Dermis microvascular lymphatic vessel endothelial cell (primary cell): ENCODE measurements around the gene METTL21C. TPM values are rescaled to one million over a fixed set of nuclear protein-coding genes. Genes with fewer than 3 reads are reported as not detected.

Source experiments
- DNase-seq, 2 donors: peaks; one replicate each; pipeline versions ENCODE4 v3.0.0 to v3.0.0-alpha.2; 2010; ENCODE audit warnings: low read depth in 2 of 2
- total RNA-seq: library from RNA; depleted of rRNA; stranded (reverse); fragments of >200 nt; gene quantifications from 2 replicates; pipeline ENCODE4 v1.2.1, GENCODE V29; 2014

METTL21C gene
- total RNA-seq, 1 donor from 2014 or later: not detected

DNA sequence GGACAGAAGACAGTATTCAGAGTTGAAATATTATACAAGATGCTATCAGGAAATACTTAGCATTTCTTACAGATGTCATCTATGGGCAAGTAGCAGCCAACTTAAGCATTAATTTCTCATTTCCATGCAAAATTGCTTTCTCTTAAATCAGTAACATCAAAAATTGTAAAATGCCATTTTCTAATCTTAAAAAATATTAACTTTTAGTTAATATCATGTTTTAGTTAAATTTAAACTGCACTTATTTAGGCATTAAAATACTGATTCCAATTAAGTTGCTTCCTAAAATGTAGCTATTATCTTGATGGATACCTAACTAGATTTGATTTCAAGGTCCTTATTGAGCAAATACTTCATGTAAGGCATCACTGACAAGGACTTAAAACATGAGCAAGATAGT, 27.8 kb downstream of the METTL21C start:
- DNase-seq: no peak

DNA sequence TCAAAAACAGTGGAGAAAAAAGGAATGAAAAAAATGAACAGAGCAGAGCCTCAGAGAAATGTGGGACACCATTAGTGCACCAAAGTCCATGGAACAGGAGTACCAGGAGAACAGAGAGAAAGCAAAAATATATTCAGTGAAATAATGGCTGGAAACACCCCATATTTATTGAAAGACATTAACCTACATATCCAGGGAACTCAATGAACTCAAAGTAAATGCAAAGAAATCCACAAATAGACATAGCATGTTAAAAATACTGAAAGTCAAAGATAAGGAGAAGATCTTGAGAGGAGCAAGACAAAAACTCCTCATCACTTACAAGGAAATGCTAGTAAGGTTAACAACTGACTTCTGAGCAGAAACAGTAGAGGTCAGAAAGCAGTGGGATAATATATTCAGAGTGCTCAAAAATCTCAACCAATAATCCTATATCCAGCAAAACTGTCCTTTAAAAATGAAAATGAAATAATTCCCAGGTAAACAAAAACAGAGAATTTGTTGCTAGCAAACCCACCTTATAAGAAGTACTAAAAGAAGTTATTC, 35.6 kb downstream of the METTL21C start:
- DNase-seq: no peak

DNA sequence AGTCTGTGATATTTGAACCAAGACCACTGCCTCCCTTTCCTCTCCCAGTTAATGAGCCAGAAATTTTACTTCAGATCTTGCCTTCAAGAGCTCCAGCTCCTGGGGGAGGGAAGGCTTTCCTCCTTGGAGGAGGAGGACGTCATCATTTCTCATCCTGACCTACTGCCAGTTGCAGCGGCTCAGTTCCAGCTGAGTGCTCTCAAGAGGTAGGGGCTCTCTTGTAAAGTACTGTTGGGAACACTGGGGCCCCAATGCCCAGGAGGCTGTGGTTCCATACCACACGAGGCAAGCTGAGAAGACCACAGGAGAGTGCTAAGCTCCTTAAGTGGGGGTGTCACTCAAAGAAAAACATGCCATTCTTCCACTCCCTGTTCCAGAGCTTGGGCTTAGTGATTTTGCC, 36.2 kb downstream of the METTL21C start:
- no peak for DNase-seq

DNA sequence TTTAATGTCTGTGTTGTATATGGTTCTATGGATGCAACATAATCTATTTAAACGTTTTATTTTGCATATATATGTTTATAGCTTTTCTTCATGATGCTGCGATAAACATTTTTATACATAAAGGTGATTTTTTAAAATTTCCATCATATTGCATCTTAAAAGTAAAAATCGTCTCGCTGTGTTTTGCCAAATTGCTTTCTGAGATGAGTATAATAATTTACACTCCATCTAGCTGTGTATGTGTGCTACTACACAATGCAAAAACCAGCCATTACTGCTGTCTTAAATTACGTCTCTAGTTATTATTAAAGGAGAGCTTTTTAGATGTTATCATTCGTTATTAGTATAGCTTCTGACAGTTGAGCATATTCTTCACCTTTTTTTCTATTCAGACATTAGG, 37.2 kb downstream of the METTL21C start:
- no peak for DNase-seq

DNA sequence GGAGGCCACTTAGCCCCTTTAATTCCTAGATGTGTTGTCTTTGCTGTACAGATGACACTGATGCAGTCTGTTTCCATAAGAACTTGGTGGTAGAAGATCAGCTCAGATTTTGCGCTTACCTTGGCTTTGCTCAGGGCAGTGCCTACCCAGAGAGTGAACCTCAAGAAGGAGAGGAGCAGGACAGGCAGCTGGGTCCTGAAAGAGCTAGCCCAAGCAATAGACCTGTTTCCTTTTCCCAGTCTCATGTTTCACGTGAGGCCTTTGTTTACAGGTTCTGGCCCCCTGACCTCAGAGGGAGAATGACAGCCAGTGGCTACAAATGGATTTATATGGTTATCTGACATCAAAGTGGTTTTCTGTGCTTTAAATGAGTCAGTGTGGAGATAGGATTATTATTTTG, 40.1 kb downstream of the METTL21C start:
- peak in 1 of 2 donors; percentile 46 for DNase-seq

DNA sequence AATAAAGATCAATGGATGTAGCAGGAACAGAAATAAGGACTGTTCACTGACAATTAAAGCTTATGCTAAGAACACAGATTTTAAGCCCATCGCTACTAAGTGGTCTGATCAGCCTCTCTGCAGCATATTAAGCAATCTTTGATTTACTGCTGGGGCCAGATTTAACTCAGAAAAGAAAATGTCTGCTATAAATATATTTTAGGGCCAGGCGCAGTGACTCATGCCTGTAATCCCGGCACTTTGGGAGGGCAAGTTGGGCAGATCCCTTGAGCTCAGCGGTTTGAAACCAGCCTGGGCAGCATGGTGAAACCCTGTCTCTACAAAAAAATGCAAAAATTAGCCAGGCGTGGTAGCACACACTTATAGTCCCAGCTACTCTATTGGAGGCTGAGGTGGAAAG, 43.0 kb downstream of the METTL21C start:
- DNase-seq: no peak

DNA sequence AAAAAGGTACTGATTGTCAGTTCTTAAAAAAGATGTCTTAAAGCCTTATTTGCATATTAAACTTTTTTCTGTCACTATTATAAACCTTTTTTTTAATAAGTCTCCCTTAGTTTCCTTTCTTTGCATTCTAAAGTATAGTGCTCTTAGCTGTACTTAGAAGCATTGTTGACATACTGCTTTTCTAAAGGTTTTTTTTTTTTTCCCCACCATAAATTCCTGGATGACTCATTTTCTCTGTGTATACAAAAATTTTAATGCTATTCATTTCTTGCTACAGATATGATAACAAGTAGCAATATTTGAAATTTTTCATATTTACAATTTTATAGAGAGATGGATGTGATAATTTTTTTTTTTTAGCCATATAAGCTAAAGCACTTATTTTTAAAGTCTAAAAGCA, 43.5 kb downstream of the METTL21C start:
- DNase-seq: peak; percentile 11 to 62

DNA sequence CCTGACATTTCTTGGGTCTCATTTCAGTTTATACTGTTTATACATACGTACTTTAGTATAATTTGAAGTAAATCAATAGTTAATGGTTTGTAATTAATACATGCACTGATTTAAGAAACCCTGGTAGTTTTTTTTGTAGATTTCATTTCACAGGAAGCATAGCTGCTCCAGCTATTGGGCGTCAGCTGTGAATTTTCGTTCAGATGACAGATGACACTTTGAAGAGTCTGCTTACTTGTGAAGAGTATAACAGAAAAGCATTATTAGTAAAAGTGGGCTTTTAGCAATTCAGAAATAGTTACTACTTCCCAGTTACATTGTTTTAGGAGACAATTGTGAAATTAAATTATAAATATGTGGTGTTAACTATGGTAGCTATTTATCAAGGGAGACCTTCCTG, 44.4 kb downstream of the METTL21C start:
- DNase-seq: no peak

DNA sequence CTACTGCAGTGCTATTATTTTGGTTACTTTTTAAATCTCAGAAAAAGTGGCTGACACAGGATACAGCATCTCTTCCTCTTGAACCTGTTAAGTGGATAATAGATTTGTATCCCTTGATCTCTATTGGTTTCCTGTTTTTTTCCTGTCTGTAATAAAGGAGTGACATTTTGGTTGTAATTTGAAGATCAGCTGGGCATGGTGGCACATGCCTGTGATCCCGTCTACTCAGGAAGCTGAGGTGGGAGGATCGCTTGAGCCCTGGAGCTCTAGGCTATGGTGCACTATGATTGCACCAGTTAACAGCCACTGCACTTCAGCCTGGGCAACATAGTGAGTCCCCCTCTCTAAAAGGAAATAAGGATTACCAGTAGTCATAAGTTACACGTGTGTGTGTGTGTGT, 46.8 kb downstream of the METTL21C start:
- DNase-seq: peak; percentile 59 to 72

DNA sequence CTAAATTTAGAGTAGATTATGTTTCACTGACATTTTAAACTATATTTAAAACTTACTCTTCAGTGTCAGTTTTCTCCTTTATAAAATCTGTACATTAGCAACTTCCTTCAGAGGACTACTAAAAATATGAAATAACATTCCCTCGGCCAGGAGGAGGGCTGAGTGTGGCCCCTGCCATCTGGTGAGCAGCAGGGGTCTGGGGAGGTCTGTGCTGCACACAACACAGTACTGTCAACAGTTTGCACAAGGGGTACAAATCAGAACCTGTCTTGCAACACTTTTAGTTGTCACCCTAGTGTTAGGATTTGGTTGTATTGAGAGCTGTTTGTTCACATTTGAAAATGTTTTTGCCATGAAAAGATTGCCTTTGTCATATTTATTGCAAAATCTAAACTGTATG, 49.1 kb downstream of the METTL21C start:
- DNase-seq: no peak

DNA sequence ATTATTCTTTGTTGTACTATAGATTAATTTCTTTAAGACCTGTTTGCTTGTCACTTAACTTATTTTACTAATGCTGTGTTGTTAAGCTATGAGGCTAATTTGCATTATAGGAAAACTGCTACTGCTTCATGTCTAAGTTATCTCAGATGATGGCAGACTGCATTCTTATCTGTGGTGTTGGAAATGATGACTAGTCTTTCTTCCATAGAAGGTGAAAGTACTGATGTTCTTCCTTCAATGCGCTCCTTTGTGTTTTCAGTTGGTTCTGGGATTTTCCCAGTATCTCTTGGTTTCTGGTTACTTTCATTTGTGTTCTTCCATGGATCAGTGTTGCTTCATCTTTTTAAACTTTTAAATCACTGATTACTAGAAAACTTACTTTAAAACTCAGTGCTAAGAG, 51.2 kb downstream of the METTL21C start:
- no peak for DNase-seq

DNA sequence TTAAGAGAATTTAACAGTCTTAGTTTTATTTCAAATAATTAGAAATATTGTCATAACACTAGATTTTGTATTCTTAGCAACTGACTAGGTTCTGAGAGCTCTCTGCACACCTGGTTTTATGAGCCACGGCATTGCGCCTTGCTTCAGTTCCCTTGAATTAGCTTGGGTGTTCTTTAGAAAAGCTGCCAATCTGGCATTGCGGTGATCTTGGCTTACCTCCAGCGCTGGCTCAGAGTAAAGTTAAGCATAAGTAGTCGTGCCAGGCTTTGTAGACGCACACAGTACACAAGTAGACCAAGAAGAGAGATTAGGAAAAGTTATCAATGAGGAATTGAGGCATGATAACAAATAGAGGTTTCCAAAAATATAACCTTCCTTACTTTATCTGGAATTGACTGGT, 52.4 kb downstream of the METTL21C start:
- no peak for DNase-seq

DNA sequence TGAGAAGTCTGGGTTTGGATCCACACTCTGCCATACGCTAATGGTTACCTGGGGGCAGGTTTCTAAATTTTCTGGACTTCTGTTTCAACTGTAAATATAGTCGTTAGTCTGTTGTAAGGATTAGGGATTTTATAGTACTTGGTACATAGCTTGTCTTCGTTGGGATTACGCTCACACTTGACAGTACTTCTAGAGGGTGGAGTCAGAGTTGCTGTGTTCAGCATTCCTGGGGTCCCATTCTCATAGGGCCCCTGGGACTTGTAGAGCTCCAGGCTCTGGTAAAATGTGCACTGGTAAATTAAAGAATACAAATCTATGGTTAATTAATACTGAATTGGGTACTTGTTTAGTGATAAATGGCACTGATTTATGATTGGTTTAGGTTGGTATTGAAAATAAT, 52.8 kb downstream of the METTL21C start:
- DNase-seq: no peak

DNA sequence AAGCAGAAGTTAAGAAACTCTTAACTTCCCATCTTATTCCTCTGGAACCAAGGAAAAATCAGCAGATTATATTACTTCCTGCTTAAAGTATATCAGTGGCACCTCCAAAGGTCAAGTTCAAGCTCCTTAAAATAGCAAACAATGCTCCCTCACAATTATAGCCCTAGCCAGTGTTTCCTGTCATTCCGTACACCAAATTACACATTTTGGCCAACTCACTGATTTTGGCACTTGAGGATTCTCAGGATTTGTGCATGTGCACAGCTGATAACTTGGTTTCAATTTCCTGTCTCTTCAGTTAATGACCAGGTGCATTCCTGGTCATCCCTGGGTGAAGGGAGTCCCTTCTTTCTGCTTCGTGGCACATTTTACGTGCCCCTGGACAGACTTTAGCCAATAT, 56.1 kb downstream of the METTL21C start:
- DNase-seq: peak in 1 of 2 donors; percentile 36

Other genes starting within 250 kb of the METTL21C start
- gene TPP2, start 98.1 kb downstream of the METTL21C start, total RNA-seq: 36.8 and 39.5 TPM in 2 replicates
- gene TEX30, start 78.7 kb upstream of the METTL21C start, total RNA-seq: 23.2 and 29.6 TPM in 2 replicates
- gene POGLUT2, start 103.9 kb upstream of the METTL21C start, total RNA-seq: 14.5 and 19.5 TPM in 2 replicates
- 13.6 and 19.2 TPM in 2 replicates for gene BIVM, start 104.1 kb upstream of the METTL21C start, total RNA-seq
- gene ERCC5, start 151.0 kb upstream of the METTL21C start, total RNA-seq: 37.2 and 41.1 TPM in 2 replicates